Measurements from ENCODE around the gene TMEM117.

The TMEM117 gene

DNA sequence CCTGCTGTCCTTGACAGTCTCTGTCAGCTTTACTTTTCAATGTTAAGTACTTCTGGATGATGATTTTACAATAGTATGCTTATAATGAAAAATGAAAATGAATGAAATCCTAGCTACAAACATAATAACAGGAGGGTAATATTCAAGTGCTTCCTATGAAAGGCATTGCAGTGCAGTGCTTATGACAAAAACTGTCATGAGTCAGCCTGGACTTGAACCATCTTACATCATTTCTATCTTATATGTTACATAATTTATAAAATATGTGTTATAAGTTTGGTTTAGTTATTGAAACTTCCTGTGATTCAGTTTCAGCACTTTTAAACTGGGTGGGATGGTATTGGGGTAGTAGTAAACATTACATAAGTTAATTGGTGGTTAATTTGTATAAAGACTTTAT, 451.7 kb downstream of the TMEM117 start:
- no peak overlapping the region for H3K9ac ChIP-seq (ENCODE audit: low read length)
- peaks cover 5% of the 10 kb centered on the region for H3K4me1 ChIP-seq (ENCODE audit: insufficient read depth, low read length)
- no peak overlapping the region for H3K4me3 ChIP-seq (ENCODE audit: low read depth in 1 of 2, low read length in 2 of 2)
- H3K36me3 ChIP-seq (ENCODE audit: insufficient read depth, low read length) = no peaks in the 10 kb centered on the region
- H3K9me3 ChIP-seq (ENCODE audit: low read length) = no peaks in the 10 kb centered on the region
- H3K27ac ChIP-seq (ENCODE audit: low read depth, low read length) = no peak overlapping the region
- no peaks in the 10 kb centered on the region for H3K27me3 ChIP-seq (ENCODE audit: control insufficient read depth in 1 of 2, insufficient read depth in 2 of 2, low read length in 2 of 2)

DNA sequence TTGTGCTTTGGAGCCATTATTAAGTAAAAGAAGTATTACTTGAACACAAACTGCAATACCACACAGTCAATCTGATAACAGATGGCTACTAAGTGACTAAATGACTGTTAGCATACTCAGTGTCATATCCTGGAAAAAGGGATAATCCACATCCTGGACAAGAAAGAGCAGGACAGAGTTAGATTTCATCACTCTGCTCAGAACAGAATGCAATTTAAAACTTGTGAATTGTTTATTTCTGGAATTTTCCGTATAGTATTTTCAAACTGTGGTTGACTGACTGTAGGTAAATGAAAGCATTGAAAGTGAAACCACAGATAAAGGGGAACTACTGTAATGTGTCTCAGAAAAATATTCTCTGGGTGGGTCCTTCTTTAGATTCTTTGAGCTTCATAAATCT, 458.8 kb downstream of the TMEM117 start:
- no peaks in the 10 kb centered on the region for H3K4me1 ChIP-seq (ENCODE audit: insufficient read depth, low read length)
- no peak overlapping the region for H3K27ac ChIP-seq (ENCODE audit: low read depth, low read length)
- H3K9ac ChIP-seq (ENCODE audit: low read length) = no peak overlapping the region
- no peaks in the 10 kb centered on the region for H3K27me3 ChIP-seq (ENCODE audit: control insufficient read depth in 1 of 2, insufficient read depth in 2 of 2, low read length in 2 of 2)
- no peaks in the 10 kb centered on the region for H3K36me3 ChIP-seq (ENCODE audit: insufficient read depth, low read length)
- no peaks in the 10 kb centered on the region for H3K9me3 ChIP-seq (ENCODE audit: low read length)
- H3K4me3 ChIP-seq (ENCODE audit: low read depth in 1 of 2, low read length in 2 of 2) = no peak overlapping the region

DNA sequence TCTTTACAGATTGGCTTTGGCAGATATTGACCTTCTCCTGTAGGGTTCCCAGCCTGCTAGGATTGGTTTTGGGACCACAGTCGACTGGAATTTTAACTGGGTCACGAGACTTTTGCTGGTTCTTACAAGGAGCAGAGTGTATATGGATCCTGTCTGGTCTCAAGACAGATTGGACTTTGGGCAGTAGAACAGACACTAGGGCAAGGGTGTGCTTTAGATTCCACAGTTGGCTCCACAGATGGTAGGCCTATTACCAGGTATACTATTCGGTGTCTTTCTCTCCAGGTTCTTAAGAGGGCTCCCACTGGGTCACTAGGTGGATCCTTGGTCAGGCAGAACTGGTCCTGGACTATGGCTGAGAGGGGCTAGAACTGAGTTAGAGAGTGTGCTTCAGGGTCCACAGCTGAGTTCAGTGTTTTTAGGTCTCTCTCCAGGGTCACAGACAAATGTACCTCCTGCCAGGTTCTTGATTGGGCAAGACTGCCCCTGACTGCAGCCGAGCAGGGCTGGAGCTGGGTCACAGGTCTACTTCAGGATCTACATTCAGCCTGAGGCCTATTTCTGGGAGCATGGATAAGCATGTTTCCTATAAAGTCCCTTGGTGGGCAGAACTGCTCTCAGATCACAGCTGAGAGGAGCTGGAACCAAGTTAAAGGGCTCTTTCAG, 460.2 kb downstream of the TMEM117 start:
- Histone ChIP-seq H3K9ac (ENCODE audit: low read length) (no peak overlapping the region), H3K36me3 (ENCODE audit: insufficient read depth, low read length) (no peaks in the 10 kb centered on the region), H3K4me1 (ENCODE audit: insufficient read depth, low read length) (no peaks in the 10 kb centered on the region), H3K9me3 (ENCODE audit: low read length) (no peaks in the 10 kb centered on the region), H3K4me3 (ENCODE audit: low read depth in 1 of 2, low read length in 2 of 2) (no peak overlapping the region), H3K27ac (ENCODE audit: low read depth, low read length) (no peak overlapping the region), H3K27me3 (ENCODE audit: control insufficient read depth in 1 of 2, insufficient read depth in 2 of 2, low read length in 2 of 2) (no peaks in the 10 kb centered on the region)

DNA sequence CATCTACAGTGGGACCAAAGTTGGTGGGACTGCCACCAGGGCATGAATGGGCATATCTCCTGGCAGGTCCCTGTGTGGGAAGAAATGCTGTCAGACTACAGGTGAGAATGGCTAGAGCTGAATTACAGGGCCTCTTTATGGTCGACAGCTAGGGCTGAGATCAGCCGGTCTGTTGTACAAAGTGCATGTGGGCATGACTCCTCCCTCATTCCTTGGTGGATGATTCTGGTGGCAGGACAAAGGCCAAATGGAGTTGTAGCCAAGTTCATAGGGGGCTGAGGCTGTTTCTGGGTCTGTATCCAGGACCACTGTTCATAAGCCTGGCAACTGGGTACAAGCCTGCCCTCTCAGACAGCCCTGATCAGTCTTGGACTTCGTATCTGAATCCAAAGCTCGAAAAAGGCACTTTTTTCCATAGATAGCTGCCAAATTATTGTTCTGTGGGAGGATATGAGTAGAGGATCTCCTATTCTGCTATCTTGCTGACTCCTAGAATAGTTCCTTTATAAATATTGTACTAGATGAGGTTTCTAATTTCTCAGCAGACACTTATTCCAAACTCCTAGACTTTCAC, 460.8 kb downstream of the TMEM117 start:
- H3K4me3 ChIP-seq (ENCODE audit: low read depth in 1 of 2, low read length in 2 of 2) = no peak overlapping the region
- no peak overlapping the region for H3K27ac ChIP-seq (ENCODE audit: low read depth, low read length)
- no peaks in the 10 kb centered on the region for H3K9me3 ChIP-seq (ENCODE audit: low read length)
- no peaks in the 10 kb centered on the region for H3K36me3 ChIP-seq (ENCODE audit: insufficient read depth, low read length)
- no peaks in the 10 kb centered on the region for H3K27me3 ChIP-seq (ENCODE audit: control insufficient read depth in 1 of 2, insufficient read depth in 2 of 2, low read length in 2 of 2)
- no peak overlapping the region for H3K9ac ChIP-seq (ENCODE audit: low read length)
- no peaks in the 10 kb centered on the region for H3K4me1 ChIP-seq (ENCODE audit: insufficient read depth, low read length)

DNA sequence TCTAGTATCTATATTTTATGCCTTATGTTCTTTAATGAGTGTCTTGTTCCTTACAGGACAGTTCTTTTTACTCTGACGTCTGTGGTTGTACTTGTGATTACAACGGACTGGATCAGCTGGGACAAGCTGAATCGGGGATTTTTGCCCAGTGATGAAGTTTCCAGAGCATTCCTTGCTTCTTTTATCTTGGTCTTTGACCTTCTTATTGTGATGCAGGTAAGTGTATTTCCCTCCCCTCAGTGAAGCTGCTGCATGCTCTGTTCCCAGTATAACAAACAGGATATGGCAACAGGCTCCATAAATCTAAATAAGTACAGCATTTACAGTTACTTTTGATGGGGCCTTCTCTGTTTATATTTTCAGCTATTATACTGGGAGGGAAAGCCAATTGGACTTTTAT, 463.6 kb downstream of the TMEM117 start:
- Histone ChIP-seq H3K9me3 (ENCODE audit: low read length) (no peaks in the 10 kb centered on the region), H3K36me3 (ENCODE audit: insufficient read depth, low read length) (no peaks in the 10 kb centered on the region), H3K27me3 (ENCODE audit: control insufficient read depth in 1 of 2, insufficient read depth in 2 of 2, low read length in 2 of 2) (no peaks in the 10 kb centered on the region), H3K9ac (ENCODE audit: low read length) (no peak overlapping the region), H3K4me1 (ENCODE audit: insufficient read depth, low read length) (no peaks in the 10 kb centered on the region), H3K4me3 (ENCODE audit: low read depth in 1 of 2, low read length in 2 of 2) (no peak overlapping the region), H3K27ac (ENCODE audit: low read depth, low read length) (no peak overlapping the region)

DNA sequence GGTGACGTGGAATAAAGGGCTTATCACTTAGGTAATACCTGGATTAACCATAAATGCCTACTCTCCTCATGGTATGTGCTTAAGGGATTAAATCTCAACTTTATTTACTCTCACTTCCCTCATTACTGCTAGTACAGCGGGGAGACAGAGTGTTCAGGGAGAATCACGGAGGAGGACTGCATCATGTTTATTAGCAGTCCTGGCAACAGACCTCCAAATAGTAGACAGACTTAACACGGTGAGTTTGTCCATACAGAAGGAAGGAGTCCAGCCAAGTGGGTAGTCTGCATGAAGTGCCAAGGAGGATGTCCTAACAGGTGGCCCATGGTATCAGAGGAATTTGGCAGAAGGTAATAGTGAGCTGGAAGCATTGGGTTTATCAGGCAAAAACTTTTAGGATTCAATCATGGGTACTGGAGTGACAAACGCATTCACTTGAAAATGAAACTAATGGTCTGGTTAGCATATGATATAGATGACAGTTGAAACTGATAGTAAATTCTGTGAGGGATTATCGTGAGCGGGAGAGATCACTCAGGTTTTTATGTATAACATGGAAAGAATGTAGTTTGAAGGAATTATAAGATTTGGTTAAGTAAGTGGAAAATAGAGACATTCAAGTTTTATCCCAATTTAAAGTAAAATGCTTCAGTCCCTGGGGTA, 471.8 kb downstream of the TMEM117 start:
- H3K27ac ChIP-seq (ENCODE audit: low read depth, low read length) = no peak overlapping the region

DNA sequence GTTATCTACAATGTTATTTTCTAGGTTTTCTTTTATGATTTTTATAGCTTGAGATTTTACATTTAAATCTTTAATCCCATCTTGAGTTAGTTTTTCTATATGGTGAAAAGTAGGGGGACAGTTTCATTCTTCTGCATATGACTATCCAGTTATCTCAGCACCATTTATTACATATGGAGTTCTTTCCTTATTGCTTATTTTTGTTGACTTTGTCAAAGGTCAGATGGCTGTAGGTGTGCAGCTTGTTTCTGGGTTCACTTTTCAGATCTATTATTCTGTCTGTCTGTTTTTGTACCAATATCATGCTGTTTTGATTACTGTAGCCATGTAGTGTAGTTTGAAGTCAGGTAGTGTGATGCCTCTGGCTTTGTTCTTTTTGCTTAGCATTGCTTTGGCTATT, 477.3 kb downstream of the TMEM117 start:
- Histone ChIP-seq H3K4me3 (ENCODE audit: low read depth in 1 of 2, low read length in 2 of 2) (no peak overlapping the region), H3K36me3 (ENCODE audit: insufficient read depth, low read length) (no peaks in the 10 kb centered on the region), H3K4me1 (ENCODE audit: insufficient read depth, low read length) (no peaks in the 10 kb centered on the region), H3K9ac (ENCODE audit: low read length) (no peak overlapping the region), H3K27me3 (ENCODE audit: control insufficient read depth in 1 of 2, insufficient read depth in 2 of 2, low read length in 2 of 2) (no peaks in the 10 kb centered on the region), H3K9me3 (ENCODE audit: low read length) (no peaks in the 10 kb centered on the region), H3K27ac (ENCODE audit: low read depth, low read length) (no peak overlapping the region)

More for the DNA sequence above, 471.8 kb downstream of the TMEM117 start:
- Histone ChIP-seq H3K4me3 (ENCODE audit: low read depth in 1 of 2, low read length in 2 of 2) (no peak overlapping the region), H3K4me1 (ENCODE audit: insufficient read depth, low read length) (no peaks in the 10 kb centered on the region), H3K9me3 (ENCODE audit: low read length) (no peaks in the 10 kb centered on the region), H3K9ac (ENCODE audit: low read length) (no peak overlapping the region), H3K27me3 (ENCODE audit: control insufficient read depth in 1 of 2, insufficient read depth in 2 of 2, low read length in 2 of 2) (no peaks in the 10 kb centered on the region), H3K36me3 (ENCODE audit: insufficient read depth, low read length) (no peaks in the 10 kb centered on the region)

DNA sequence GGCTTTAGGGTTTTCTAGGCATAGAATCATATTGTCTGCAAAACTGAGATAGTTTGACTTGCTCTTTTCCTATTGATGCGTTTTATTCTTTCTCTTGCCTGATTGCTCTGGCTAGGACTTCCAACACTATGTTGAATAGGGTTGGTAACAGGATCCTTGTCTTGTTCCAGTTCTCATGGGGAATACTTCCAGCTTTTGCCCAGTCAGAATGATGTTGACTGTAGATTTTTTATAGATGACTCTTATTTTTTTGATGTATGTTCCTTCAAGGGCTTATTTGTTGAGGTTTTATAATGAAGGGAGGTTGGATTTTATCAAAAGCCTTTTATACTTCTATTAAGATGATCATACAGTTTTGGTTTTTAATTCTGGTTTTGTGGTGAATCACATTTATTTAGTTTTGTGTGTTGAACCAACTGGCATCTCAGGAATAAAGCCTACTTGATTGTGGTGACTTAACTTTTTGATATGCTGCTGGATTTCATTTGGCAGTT, 478.2 kb downstream of the TMEM117 start:
- Histone ChIP-seq H3K9me3 (ENCODE audit: low read length) (no peaks in the 10 kb centered on the region), H3K36me3 (ENCODE audit: insufficient read depth, low read length) (no peaks in the 10 kb centered on the region), H3K4me1 (ENCODE audit: insufficient read depth, low read length) (no peaks in the 10 kb centered on the region), H3K4me3 (ENCODE audit: low read depth in 1 of 2, low read length in 2 of 2) (no peak overlapping the region), H3K27ac (ENCODE audit: low read depth, low read length) (no peak overlapping the region), H3K9ac (ENCODE audit: low read length) (no peak overlapping the region), H3K27me3 (ENCODE audit: control insufficient read depth in 1 of 2, insufficient read depth in 2 of 2, low read length in 2 of 2) (no peaks in the 10 kb centered on the region)

DNA sequence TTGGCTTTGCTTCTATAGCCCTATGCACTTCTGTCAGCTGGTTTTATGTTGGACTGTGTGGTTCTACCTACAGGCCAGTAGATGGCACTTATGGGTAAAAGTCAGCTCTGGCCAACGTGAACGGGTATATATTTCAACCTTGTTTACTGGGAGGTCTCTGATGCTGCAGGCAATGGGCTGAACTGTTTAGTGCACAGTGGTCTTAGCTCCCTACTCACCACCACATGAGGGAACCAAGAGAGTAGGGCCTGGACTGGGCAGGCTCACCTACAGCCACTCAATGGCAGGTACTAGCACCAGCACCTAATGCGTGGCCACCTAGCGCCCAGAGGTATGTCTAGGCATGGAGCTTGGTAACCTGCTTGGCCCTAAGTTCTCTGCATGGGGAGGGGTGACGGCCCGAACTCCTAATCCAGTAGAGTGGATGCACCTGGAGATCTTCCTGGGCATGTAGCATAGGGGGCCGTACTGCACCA, 481.8 kb downstream of the TMEM117 start:
- no peak overlapping the region for H3K4me3 ChIP-seq (ENCODE audit: low read depth in 1 of 2, low read length in 2 of 2)
- no peaks in the 10 kb centered on the region for H3K4me1 ChIP-seq (ENCODE audit: insufficient read depth, low read length)

DNA sequence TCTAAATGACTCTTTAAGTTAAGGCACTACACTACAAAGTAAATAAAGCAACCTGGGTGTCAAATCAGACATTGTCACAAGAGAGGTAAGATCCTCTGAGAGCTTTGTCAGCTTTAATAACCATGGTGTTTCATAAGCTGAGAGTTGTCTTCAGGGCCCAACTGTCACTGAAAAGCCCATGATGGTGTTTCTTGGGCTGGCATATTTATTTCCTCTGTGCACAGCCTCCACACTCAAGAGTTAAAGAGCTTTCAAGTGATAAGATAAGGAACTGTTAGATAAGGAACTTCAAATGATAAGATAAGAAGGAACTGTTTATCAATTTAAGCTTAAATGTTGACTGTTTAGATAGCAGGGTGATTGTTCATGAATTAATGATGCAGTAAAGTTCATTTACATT, 495.4 kb downstream of the TMEM117 start:
- H3K4me3 ChIP-seq (ENCODE audit: low read depth in 1 of 2, low read length in 2 of 2) = no peak overlapping the region
- H3K36me3 ChIP-seq (ENCODE audit: insufficient read depth, low read length) = no peaks in the 10 kb centered on the region
- no peak overlapping the region for H3K9ac ChIP-seq (ENCODE audit: low read length)
- H3K27ac ChIP-seq (ENCODE audit: low read depth, low read length) = no peak overlapping the region
- no peaks in the 10 kb centered on the region for H3K27me3 ChIP-seq (ENCODE audit: control insufficient read depth in 1 of 2, insufficient read depth in 2 of 2, low read length in 2 of 2)
- no peaks in the 10 kb centered on the region for H3K9me3 ChIP-seq (ENCODE audit: low read length)
- H3K4me1 ChIP-seq (ENCODE audit: insufficient read depth, low read length) = no peaks in the 10 kb centered on the region

More for the DNA sequence above, 481.8 kb downstream of the TMEM117 start:
- no peak overlapping the region for H3K9ac ChIP-seq (ENCODE audit: low read length)
- no peaks in the 10 kb centered on the region for H3K27me3 ChIP-seq (ENCODE audit: control insufficient read depth in 1 of 2, insufficient read depth in 2 of 2, low read length in 2 of 2)
- H3K9me3 ChIP-seq (ENCODE audit: low read length) = no peaks in the 10 kb centered on the region
- H3K27ac ChIP-seq (ENCODE audit: low read depth, low read length) = no peak overlapping the region
- H3K36me3 ChIP-seq (ENCODE audit: insufficient read depth, low read length) = no peaks in the 10 kb centered on the region

DNA sequence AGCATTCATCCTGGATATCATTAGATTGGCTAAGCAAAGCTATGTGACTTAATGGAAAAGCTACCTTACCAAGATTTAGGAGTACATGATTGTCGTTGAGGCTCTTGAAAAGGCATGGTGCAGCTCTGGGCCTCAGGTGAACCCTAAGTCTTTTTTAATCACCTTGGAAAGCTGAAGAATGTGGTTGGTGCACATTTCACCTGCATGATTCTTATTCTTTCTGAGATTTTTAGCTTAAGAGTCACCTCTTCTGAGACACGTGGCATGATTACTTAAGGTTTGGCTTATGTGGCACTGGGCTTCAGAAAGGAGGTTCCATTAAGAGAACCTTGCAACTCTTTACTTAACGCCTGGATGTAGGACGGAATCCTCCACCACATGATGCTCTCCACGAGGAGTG, 498.5 kb downstream of the TMEM117 start:
- Histone ChIP-seq H3K9ac (ENCODE audit: low read length) (no peak overlapping the region), H3K27me3 (ENCODE audit: control insufficient read depth in 1 of 2, insufficient read depth in 2 of 2, low read length in 2 of 2) (no peaks in the 10 kb centered on the region)

More for the DNA sequence above, 498.5 kb downstream of the TMEM117 start:
- no peaks in the 10 kb centered on the region for H3K9me3 ChIP-seq (ENCODE audit: low read length)
- no peak overlapping the region for H3K4me3 ChIP-seq (ENCODE audit: low read depth in 1 of 2, low read length in 2 of 2)
- H3K36me3 ChIP-seq (ENCODE audit: insufficient read depth, low read length) = no peaks in the 10 kb centered on the region
- no peak overlapping the region for H3K27ac ChIP-seq (ENCODE audit: low read depth, low read length)
- peaks cover 5% of the 10 kb centered on the region for H3K4me1 ChIP-seq (ENCODE audit: insufficient read depth, low read length)
